GM18519 (cell line): ENCODE measurements around the gene WIF1.

Source experiments
- ATAC-seq: cut with Tn5 transposase; IDR thresholded peaks from one replicate; pipeline ENCODE4 v1.9.1; 2021; ENCODE audit warnings: mild to moderate bottlenecking, moderate library complexity; ENCODE audit not compliant: unreplicated experiment, low FRiP score

The WIF1 gene

DNA sequence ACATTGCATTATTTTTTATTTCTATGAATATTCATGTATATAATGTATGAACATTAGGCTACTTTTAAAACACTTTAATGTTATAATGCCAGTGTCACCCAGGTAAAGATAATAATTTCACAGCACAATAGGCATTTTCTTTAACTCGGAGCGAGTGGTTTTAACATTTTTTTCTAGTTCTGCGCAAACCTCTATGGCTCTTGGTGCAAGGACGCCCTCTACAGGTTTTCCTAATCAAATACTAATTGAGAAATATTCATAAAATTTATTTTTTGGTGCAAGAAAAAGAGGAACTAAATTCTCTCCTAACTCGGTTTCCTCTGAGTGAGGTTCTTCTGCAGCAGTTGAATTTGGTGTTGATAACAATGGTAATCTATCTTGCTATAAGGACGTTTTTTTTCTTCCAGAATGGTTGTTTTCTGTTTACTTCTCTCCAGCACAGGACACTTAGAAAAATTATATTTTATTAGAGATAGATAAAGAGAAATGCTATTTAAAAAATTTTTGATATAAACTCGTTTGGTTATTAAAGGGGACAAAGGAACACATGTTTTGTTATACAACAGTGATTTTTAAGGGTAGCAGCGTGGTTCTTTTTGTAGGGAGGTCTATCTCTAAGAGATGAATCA lies 2.4 kb upstream of the WIF1 start:
- ATAC-seq: no peak

- no peak for ATAC-seq
Observed at GRCh38 chr12:65122703-65123102, 1.6 kb upstream of the WIF1 start.

GRCh38 chr12:65121956-65122469 lies 908 bp upstream of the WIF1 start:
- no peak for ATAC-seq

DNA sequence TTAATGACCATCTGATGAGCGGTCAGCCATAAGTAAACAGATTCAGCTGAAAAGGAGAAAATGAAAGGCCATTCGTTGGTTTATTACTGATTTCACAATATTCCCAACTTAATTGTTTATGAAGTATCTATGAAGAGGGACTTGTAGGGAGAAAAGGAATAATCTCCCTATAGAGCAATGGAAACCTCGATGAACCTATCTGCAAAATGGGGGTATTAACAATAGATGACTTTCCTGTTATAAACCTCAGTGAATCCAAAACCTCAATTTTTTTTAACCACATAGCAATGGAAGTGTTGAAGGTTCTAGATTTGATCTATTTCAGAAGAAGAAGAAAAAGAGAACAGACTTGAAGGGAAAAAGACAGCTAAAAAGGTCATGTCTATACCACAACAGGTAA lies 2.0 kb downstream of the WIF1 start:
- no peak for ATAC-seq

GRCh38 chr12:65113621-65114035 lies 7.5 kb downstream of the WIF1 start:
- no peak for ATAC-seq

DNA sequence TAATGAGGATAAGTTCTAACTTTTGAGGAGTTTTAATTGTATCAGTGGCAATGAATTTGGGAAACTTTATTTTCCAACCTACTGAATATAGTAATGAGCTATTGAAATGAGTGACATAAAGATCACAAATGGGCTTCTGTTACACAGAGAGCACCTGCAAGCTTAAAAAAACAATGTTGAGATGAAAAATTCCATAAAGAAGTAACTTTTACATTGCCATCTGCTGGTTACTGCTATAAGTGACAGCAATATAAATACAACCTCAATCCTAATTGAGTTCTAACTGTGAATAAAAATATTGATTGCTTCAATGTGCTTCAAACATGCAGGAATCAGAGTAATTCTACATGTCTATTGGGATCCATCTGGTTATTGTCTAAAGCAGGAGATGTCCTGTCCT lies 14.2 kb downstream of the WIF1 start:
- ATAC-seq: no peak

DNA sequence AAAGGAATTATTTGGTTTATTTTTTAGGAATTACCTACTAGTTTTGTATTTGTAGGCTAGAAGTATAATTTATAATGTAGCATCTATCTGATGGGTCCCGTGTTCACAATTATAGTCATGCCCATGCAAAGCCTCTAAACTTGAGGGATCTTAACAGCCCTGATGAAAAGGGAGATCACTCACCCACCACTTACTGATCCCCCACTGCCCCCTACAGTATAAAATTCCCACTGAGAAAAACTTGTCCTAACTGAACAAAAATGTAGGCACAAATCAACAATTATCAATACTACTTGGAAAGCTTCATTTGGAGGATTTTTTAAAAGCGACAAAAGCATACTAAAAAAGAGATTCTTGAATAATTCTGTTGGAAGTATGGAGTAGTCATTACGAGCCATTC lies 21.0 kb downstream of the WIF1 start:
- ATAC-seq: no peak

DNA sequence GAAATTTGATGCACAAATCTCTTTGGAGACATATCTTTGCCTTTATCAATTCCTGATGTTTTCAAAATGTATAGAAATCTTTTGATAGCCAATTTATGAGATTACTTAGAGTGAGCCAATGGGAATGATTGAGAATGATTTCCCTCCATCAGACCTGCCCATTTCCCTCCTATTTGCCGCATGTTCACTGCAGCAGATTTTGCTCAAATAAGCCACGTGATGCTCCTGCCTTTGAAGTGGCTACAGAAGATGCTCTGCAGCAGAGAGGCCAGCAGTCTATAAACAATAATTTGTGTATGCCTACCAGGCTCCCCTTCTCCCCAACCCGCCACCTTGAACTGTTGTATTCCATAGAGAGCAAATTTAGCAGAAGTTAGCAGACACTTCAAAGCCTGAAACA lies 21.9 kb downstream of the WIF1 start:
- no peak for ATAC-seq

- no peak for ATAC-seq
Observed at GRCh38 chr12:65098364-65098763, 22.7 kb downstream of the WIF1 start.

DNA sequence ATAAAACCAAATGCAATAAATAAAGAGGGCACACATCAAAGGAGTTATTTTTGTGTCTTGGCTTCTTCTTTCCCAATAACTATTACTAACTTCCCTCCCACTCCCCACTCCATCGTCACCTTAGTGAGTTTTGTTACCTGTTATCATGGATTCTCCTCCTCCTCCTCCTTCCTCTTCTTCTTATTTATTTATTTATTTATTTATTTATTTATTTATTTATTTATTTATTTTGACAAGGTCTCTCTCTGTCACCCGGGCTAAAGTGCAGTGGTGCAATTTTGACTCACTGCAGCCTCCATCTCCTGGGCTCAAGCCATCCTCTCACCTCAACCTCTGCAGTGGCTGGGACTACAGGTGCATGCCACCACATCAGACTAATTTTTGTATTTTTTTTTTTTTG lies 26.4 kb downstream of the WIF1 start:
- no peak for ATAC-seq

- no peak for ATAC-seq
Observed at GRCh38 chr12:65093606-65094005, 27.5 kb downstream of the WIF1 start.

DNA sequence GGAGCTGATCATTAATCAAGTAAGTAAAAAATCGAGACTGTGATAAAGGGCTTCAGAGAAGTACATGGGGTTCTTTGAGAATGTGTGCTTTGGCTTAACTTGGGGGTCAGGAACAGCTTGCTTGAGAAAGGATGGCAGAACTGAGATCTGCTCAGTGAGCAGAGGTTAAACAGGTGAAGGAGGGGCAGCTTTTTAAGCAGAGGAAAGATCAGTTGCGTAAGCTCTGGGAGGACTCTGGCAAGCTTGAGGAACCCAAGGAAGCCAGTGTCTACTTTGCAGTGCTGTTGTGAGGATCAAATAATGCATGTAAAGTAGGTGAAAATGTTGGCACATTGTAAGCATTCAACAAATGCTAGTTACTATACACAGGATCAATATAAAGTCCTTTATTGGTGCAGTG lies 30.6 kb downstream of the WIF1 start:
- ATAC-seq: no peak

DNA sequence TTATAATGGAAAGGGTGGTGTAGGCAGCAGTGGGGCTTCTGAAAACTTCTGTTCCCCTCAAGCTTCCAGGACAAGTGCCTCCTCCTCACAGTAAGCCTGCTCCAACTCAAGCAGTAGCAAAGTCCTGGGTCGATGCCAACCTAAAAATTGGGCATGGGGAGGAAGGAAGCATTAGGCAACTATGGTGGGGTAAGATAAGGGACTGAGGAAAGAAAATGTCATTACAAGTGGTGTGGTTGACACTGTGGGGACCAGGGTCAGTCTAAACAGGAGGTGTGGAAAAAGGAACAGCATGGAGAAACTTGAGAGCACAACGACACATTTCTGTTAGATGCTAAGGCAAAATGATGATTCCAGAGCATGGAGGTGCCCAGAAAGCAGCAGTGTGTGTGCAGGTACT lies 34.9 kb downstream of the WIF1 start:
- no peak for ATAC-seq

DNA sequence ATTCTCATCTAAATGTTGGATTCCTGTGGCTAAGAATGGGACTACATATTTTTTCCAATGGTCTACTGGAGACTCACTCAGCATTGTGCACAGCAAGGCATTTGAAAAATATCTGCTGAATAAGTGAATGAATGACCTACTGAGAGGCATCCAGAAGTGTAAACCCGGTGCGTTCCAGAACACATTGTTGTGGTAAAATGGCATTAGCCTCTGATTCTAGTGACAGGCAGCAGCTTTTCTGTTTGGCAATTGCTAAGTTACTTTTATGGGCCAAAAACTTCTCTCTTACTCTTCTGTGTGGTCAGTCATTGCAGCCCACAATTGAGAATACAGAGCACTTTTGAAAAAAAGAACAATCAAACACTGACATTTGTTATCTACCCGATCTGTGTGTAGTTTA lies 36.5 kb downstream of the WIF1 start:
- no peak for ATAC-seq

- no peak for ATAC-seq
Observed at GRCh38 chr12:65083581-65083980, 37.5 kb downstream of the WIF1 start.

DNA sequence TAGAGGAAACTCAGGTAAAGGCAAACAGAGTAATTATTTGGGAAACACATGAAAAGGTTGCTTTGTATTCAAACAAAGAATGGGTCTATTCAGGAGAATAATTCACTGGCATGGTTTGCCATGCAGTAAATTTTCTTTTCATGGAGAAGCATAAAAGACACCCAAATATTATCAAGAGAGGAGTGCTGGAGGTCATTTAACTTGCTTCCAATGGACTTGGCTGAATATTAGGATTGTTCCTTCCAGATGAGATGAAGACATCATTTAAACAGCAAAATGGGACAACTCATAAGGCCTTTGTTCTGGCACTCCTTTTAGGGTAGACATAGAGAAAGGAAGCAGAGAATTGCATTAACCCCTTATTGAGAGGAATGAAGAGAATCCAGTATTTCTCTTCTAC lies 38.7 kb downstream of the WIF1 start:
- no peak for ATAC-seq

DNA sequence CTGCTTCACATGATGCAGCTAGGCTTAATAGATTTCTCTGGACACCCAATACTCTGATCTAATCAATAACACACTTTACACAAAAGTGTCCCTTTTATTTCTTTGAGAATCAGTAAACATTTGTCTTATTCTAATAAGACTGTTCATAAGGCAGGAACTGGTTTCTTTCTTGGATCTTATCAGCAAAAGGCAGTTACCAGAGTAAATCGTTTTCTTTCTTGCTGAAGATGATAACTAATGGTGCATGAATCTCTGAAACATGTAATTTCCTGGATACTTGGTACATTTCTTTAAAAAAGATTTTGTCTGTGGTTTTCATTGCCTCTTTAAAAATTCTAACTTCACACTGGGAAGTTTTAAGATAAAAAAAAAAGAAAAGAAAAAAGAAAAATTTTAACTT lies 39.6 kb downstream of the WIF1 start:
- no peak for ATAC-seq

DNA sequence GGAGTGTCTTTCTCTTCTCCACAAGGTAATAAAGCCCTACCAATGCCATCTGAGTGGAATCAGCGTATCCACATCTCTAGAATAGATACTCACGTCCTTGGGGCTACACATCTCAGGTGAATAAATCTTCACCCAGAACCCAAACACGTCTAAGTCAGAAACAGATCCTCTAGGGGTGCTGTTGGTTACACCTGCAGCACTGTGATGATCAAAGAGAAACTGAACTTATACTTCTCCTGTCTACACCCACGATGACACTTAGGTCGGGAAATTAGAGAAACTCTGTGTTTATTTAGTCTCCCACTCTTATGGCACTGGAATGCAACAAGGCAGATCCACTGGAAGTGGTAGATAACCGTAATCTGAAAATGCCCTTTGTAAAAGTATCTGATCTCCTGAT lies 46.2 kb downstream of the WIF1 start:
- ATAC-seq: no peak

GRCh38 chr12:65069336-65069735 lies 51.8 kb downstream of the WIF1 start:
- ATAC-seq: no peak

GRCh38 chr12:65067383-65067782 lies 53.7 kb downstream of the WIF1 start:
- no peak for ATAC-seq

- ATAC-seq: no peak
Observed at GRCh38 chr12:65055859-65056258, 65.2 kb downstream of the WIF1 start.

DNA sequence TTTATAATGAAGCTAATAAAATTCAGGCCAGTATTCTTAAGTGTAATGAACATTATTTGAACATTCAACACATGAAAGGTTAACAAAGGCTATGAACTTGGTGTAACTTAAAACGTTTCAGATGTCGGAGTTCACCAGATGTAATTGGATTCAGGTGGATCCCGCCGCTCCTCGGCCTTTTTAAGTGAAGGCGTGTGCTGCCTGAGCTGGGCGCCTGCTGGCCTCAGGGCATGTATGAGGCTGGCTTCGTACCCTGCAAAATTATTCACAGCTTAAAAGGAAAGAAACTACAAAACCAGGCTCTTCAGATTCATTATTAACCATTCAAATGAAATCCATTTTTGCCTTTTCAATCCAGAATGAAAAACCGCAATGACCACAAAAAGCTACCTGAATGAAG lies 69.9 kb downstream of the WIF1 start:
- ATAC-seq: no peak

DNA sequence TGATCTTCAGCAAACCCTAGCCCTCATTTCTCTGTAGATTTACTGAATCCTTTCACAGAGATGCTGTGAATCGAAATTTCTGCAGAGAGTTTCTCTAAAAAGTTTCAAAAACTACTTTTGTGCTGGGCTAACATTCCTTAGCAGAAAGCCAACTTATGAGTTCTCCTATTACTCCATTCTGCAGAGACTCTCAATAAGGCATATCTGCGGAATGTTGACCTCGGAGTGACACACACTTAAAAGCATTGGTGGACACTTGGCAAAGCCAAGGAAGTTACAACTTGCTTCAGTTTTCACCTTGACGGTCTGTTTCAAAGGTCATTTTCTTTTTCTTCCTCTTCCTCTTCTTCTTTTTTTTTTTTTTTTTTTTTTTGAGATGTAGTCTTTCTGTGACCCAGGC lies 75.8 kb downstream of the WIF1 start:
- no peak for ATAC-seq
